GM21619 (cell line): ENCODE data around the gene DGKG.

Experiments used
- ATAC-seq: cut with Tn5 transposase; IDR thresholded peaks from one replicate; pipeline ENCODE4 v1.9.1; 2021; ENCODE audit not compliant: unreplicated experiment

Gene DGKG

DNA sequence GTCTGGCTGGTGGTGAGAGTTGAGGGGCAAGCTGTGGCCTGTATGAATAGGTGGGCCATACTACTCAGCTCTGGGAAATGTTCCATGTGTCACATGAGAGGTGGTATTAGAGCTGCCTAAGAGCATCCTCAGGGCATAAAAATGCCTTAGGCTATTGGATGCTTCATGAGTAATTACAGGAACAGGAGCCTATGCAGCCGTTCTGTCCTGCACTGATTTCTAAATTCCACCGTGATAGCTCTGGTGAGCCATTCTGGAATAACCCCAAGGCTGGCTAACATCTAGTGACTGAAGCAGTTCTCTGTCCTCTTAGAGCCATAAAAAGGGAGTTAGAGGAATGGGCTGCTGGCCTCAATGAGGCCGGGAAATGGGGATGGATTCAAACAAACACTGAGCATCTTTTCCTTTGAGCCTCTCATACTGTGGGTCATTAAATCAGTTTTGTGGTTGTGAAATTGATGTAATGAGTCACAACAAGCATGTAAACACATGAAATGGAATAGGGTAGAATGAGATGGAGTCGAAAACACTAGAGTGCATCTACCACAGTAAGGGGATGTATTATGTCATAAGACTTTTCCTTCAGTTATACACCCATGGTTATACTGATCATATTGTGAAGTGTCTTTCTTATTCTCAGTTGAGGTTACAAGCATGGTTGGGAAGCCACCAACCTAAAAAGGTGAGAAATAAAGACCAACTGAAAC lies 41.0 kb downstream of the DGKG start:
- no peak for ATAC-seq

- ATAC-seq, result no peak
These were observed 42.1 kb downstream of the DGKG start for GRCh38 chr3:186319945-186320344.

GRCh38 chr3:186318135-186318534 lies 43.9 kb downstream of the DGKG start:
- ATAC-seq, result no peak

DNA sequence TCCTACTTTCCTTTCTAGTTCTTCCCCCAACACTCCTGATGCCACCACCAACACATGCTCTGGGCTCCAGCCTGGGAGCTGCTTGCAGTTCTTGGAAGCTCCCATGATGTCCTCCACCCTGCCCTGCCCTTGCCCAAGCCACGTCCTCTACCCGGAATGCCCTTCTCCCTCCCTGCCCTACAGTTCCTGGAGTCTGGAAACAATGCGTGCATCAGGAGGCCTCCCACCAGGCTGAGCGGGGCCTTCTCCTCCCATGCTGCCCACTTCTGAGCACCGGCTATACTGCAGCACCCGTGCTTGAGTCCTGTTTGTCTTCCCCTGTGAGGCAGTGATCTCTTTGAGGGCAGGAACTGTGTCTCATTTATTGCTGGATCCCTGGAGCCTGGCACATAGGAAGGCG lies 44.6 kb downstream of the DGKG start:
- ATAC-seq, result no peak

GRCh38 chr3:186316666-186317260 lies 45.3 kb downstream of the DGKG start:
- no peak for ATAC-seq

GRCh38 chr3:186315581-186316354 lies 46.3 kb downstream of the DGKG start:
- no peak for ATAC-seq

DNA sequence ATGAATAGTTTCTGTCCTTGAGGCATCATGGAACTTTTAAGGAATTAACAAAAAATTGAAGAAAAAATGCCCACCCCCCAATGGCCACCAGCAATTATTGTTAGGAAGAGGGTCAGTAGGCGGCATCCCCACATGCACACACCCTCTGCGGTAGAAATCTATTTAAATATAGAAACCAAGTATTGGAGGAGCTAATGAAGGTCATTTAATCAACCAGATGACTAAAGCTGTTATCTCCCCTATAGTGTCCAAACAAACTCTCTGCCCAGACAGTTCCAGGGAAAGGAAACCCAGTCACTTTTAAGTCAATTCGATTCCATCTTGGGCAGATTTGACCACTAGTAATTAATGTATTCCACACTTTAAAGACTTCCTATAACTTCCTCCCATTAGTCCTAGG lies 47.1 kb downstream of the DGKG start:
- ATAC-seq, result no peak

DNA sequence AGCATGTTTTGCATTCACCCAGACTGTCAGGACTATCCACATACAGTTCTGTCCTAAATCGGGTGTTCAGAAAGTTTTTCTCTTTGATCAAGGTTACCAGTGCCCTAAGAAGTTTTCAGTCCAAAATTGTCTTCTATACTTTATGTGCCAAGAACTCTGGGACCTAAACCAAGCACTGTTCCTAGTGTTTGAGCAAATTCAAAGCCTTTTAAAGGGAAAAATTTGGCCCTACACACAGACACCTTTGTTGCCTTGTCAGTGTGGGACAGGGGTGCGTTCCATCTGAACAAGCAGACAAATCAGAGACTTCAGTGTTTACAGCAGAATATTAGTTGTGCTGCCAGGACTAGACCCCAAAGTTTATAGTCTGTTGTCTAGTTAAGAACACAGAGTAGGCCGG lies 50.6 kb downstream of the DGKG start:
- ATAC-seq, result no peak

DNA sequence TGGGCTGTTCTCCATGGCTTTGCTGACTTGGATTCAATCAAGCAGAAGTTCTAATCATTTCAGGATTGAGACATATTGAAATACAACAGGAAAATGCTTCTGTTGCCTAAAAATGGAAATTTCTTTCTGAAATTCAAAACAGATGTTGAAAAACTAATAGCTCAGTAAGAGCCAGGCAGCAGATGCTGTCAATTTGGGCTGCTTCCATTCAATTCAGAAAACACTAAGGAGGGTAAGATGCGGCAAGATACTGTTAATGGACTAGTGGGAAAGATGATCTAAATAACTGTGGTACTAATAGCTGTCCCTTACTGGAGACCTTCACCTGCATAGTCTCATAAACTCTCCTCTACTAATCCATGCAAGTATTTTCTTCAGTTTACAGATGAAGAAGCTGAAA lies 53.5 kb downstream of the DGKG start:
- no peak for ATAC-seq

- no peak for ATAC-seq
These were observed 54.3 kb downstream of the DGKG start for GRCh38 chr3:186307594-186308221.

- ATAC-seq, result no peak
These were observed 56.7 kb downstream of the DGKG start for GRCh38 chr3:186305286-186305685.

GRCh38 chr3:186303965-186304364 lies 58.1 kb downstream of the DGKG start:
- ATAC-seq, result no peak

- no peak for ATAC-seq
These were observed 62.7 kb downstream of the DGKG start for GRCh38 chr3:186299327-186299726.

DNA sequence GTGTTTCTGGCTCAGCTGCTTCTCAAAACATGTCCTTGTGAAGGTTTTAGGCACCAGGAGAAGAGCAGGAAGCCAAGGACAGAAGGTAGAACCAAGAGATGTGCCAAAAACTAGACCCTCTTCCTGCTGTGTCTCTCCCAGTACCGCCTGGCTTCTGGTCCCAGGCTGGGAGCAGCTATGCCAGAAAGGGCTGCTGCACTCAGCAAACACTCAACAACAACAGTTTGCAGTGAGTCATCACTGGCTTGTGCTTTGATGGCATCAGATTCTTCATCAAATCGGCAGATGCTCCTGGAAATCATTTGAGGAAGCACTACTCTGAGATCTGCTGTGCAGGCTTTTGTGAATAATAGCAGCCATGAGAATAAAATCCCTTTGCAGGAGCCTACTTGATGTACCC lies 63.2 kb downstream of the DGKG start:
- no peak for ATAC-seq

- ATAC-seq, result no peak
These were observed 71.2 kb downstream of the DGKG start for GRCh38 chr3:186290796-186291195.

DNA sequence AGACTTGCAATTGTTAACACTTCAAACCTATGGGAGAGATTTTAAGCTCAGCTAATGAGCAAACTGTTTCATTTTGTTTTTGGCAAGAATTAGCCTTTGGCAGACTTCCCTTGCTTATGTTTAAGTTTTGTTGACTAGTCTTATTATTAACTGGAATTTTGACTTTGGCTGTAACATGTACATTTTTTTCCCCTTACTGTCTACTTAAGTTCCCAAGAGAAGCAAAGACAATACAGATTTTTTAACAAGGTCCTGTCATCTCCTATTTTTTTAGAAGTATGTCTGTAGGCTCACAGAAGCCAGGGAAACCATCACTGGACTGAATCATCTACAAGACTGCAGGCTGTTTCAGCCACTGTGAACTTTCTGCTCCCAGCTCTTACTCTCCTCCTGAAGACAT lies 74.3 kb downstream of the DGKG start:
- ATAC-seq, result no peak

GRCh38 chr3:186286114-186286513 lies 75.9 kb downstream of the DGKG start:
- ATAC-seq, result no peak

- no peak for ATAC-seq
These were observed 77.4 kb downstream of the DGKG start for GRCh38 chr3:186284661-186285060.

DNA sequence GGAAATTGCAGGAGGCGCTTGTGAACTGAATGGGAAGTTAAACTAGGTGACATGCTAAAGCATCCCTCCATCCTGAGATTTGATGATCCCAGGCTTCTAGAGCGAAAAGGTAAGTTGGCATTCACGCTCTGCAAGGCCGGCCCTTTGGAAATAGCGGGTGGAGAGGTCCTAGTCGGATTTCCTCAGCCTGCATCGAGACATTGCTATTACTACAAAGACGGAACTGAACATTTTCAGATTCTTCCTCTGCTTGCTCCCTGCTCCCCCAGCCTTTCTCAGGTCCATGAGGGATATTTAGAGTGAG lies 77.7 kb downstream of the DGKG start:
- ATAC-seq, result no peak

GRCh38 chr3:186283651-186284348 lies 78.2 kb downstream of the DGKG start:
- no peak for ATAC-seq

DNA sequence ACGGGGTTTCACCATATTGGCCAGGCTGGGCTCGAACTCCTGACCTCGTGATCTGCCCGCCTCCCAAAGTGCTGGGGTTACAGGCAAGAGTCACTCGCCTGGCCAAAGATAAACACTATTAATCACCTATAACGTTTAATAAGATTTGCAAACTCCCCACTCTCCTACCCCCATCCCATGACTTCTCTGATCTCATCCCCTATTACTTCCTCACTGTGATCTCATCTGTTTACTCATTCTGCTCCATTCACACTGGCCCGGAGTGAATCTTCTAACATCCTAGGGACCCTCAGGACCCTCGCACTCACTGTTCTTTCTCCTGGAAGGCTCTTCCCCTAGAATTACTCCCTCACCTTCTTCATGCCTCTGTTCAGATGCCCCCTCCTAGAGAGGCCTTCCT lies 78.9 kb downstream of the DGKG start:
- no peak for ATAC-seq
